Tongue (tissue), 2 donors: ENCODE data around the gene FOXD2. TPM values are rescaled to one million over a fixed set of nuclear protein-coding genes. Genes with fewer than 3 reads are reported as not detected.

Source experiments
- DNase-seq: peaks from one replicate; pipeline ENCODE4 v3.0.0-alpha.2; 2015
- total RNA-seq: library from RNA; depleted of rRNA; stranded (reverse); fragments of >200 nt; gene quantifications from one replicate; pipeline ENCODE4 v1.2.3, GENCODE V29; 2014

FOXD2 gene
- total RNA-seq, 1 donor from 2014 or later: 1.8 TPM

DNA sequence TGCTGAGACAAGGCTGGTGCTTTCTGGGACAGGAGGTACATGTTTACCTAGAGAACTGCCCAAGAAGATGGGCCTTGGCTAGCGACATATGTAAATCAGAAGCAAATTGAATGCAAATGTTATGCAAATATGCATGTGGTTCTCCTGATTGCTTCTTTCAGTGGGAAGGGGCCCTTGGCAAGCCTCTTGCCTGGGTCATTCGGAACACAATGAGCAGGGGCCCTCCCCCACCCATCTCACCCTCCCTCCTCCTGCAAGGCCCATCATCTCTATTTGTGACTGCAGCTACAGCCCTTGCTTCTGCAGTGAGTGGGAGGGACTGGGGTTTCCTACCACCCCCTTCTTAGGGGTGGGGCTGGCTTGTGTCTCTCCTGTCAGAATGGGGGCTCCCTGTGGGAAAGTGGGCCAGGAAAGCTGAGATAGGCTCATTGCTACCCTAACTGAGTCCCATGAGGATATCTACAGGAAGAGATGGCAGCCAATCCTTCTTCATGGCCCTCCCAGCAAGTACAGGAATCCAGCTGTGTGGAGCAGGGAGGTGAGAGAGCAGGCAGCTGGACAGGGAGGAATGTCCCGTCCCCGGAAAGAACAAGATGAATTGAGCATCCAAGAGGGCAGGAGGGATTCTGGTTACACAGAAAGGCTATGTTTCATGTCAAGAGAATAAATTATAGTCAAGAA, 31.0 kb downstream of the FOXD2 start:
- DNase-seq: peak; percentile 56

DNA sequence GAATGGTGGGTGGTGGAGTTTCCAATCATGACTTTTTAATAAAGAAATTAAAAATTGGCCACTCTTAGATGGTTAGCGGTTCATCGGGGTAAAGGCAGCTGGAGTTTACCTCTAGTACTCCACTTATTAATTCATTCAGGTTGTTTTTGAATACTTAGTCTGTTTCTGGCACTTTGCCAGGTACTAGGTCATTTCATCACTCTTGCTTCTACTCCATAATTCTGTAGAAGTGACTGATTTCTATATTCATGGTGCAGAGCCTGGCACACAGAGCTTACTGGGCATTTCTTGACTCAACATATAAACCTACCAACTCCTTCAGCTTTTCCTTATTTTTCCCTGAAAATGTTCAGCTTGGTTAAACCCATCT, 31.5 kb downstream of the FOXD2 start:
- no peak for DNase-seq

DNA sequence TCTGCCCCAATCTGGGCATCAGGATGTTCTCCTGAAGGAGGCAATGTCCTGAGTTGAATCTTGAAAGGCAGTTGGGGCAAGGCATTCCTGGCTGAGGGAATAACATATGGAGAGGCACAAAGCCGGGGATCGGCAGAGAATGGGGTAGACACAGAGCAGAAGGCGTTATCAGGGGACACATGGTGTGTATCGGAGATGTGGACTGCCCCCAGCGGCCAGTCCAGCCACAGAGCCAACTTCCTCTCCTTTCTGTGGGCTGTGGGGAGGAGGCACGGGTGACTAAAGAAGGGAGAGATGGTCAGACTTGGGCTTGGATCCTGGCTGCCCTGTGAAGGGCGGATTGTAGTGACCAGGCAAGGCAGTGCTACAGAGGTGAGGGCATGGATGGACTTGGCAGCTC, 32.1 kb downstream of the FOXD2 start:
- DNase-seq: no peak

DNA sequence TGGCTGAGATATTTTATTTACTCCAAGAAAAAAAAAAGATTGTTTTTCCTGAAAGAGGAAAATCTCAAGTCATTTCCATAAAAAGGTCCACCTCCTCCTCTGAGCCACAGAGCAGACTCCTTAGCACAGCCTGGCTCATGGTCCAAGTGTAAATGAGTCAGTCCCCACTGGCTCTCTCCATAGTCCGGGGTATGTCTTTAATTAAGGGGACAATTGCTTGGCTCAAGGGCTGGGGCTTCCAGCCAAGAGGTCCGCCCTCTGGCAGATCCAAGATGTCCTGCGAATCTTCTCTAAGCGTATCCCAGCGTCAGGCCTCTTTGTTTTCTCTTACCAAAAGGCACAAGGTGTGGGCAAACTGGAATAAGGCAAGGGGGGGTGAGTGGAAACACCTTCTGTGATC, 33.3 kb downstream of the FOXD2 start:
- DNase-seq: peak; percentile 80

DNA sequence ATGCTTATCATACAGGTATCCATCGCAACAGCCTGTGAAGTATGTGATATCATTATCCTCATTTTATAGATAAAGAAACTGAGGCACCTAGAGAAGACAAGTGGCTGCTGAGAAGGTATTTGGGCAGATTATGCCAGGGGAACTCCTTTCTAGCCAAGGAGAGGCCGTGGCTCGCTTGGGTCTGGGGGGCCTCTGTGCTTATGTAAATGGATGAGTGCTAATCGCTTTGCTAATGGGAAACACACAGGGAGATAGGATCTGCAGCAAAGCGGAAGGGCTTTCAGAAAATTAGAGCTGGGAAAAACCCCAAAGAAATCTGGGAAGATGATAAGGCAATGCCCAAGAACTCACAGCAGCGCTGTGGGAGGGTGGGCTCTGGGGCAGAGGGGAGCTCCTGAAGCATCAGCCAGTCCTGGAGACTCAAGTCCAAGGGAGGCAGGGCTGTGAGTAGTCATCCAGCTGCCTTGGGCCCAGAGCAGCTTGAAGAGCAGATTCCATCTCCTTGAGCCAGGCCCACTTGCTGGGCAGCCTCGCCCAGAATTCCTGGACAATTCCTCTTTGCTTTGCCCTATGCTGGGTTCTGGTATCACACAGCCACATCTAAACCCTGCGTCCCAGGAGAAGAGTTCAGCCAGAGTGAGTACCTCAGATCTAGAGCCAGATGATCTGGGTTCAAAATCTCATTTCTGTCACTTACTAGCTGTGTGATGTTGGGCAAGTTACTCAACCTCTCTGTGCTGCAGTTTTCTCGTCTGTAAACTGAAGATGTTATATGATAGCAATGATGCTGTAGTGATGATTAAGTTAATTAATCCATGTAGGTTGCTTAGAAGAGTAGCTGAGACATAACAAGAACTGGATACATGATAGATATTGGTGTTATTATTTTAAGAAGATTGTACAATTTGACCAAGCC, 36.7 kb downstream of the FOXD2 start:
- DNase-seq: no peak

DNA sequence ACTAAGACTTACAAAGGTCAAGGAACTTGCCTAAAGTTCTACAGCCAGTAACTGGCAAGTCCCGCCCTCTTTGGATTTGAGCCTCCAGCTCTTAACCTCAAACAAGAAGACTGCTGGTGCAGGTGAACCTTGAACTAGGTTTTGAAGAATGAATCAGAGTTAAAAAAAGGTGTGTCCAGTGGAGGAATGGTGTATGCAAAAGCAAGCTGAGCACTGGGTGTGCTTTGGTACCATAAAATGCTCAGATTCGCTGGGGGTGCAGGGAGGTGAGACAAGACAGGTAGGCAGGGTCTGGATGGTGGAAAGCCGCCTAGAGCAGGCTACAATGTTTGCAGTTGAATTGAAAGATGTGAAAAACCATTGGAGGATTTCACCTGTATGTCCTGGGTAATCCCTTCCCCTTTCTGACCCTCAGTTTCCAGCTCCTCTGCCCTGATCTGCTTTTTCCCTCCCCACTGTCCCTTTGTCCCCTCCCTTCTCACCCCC, 39.8 kb downstream of the FOXD2 start:
- DNase-seq: no peak

DNA sequence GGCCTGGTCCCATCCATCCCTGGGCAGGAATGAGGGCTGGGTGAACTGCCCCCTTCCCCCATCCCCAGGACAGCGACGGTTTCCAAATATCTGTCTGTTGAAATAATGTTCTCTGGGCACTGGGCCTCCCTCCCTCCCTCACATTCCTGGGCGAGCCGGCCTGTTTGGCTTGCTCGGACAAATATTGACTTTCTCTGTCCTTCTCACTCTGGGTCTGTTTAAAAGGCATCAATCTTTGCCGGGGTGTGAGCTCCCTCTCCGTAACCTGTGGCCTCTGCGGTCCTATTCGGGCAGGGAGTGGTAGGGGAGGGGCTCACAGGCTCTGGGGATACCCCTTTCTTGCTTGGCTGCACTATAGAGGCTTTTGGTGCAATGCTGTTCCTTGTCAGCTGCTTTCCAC, 40.2 kb downstream of the FOXD2 start:
- no peak for DNase-seq

DNA sequence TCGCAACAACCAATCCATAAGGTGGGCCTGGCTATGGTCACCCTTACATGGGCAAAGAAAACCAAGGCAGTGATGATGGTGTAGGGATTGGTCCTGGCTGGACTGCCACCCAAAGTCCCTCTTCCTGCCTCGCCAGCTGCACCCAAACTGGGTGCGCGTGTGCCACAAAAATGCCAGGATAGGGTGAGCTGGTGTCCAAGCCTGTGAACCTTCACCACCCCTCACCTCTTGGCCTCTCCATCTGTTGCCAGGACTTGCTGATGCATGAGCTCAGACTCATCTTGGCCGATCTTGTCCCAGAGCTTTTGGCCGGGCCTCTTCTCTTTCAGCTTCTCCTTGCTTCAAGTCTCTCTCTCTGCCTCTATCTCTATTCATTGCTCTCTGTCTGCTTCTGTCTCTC, 41.8 kb downstream of the FOXD2 start:
- DNase-seq: no peak

DNA sequence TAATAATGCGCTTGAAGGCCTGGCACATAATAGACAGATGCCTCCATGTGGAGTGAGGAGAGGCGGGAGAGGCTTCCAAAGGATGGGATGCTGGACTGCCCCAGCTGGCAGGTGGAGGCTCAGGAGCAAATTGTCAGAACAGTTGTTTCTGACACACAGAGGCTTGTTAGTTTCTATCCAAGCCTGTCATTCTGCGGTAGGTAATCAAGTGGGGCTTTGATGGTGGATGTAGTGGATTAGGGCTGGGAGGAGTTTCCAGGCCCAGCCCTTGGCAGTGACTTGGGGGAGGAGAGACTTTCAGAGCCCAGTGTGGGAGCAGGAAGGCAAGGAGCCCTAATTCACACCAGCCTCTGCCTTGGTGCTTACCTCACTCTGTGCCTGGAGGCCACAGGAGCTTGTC, 44.1 kb downstream of the FOXD2 start:
- DNase-seq: peak; percentile 29

DNA sequence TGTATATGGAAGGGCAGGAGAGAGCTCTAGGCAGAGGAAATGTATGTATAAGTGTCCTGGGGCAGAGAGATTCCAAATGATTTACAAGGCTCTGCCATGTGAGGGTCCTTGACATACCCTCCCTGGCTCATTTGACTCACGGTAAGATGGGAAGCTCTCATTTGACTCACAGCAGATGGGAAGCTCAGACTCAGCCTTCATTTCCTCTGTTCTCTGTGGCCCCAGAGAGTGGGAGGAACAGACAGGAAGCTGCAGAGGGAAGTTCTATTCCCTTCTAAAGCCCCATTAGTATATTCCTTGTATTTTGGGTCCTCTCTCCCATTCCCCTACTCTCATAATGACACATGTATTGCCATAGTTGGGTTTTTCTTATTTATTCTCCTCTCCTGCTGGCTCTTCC, 44.9 kb downstream of the FOXD2 start:
- DNase-seq: no peak

DNA sequence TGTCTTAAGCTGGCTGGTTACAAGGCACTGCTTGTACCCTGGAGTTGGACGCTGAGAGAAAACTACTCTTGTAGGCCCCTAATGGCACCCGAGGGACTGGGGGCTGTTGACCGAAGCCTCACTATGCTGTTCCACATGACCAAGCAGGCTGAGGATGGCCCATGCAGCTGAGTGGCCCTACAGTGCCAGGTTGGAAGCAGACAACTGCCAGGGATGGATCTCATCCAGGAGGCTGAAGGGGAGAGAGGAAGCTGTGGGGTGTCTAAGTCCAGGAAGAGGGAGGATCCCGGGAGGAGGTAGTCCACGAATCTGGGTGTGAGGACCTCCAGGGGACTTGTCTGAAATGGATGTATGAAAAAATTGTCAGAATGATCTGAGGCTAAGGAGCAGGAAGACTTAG, 45.8 kb downstream of the FOXD2 start:
- no peak for DNase-seq

DNA sequence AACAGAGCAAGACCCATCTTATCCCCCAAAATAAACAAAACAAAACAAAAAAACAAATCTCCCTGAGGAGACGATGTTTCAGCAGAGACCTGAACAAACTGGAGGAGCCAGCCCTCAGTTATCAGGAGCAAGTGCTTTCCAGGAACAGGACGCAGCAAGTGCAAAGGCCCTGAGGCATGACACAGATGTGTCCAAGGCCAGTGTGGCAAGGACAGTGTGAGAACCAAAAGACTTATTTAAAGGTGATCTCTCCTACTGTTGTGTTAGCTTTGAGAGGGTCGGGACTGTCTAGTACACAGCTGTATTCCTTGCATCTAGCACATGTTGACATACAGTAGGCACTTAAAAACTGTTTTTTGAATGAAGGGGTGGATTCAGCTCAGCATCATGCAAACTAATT, 48.0 kb downstream of the FOXD2 start:
- DNase-seq: no peak

DNA sequence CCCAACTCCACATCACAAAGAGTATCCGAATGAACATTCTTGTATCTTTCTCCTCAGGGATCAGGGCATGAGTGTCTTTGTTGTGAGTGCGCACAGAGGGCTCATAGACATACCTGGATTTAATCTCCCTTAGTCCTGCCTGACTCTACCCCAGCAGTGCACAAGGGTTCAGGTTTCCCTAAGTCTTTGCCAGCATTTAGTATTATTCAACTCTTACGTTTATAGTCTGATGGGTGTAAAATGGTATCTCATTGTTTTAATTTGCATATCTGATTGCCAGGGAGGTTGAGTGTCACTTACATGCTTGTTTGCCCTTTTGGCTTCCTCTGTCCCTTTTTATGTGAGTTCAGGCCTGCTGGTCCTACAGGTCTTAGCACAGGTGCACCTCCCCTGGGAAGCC, 49.5 kb downstream of the FOXD2 start:
- no peak for DNase-seq

DNA sequence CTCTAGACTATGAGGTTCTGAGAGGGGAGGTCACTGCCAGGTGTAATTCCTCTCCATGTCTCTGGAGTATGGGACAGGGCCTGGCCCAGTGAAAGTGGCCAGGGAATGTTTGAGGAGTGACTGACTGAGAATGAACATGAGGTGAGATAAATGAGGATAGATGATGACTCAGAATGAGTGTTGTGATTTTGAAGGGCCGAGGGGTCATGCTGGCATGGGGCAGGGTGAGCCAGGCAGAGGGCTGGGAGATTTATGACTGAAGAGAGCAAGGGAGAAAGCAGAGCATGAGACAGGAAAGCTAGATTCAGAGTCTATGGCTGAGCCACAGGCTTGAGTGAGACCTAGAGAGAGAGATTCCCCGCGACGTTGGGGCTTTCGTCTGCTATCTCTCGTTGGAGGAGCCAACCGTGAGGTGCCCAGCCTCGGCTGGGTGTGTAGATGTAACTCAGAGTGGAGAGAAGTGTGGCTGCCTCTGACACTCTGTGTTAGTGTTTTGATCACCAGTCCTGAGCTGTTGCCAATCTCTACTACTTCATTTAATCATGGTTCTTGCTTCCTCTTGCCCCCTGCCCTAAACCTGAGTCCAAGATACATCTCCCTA, 50.1 kb downstream of the FOXD2 start:
- DNase-seq: no peak

Other genes starting within 250 kb of the FOXD2 start
- 2.1 TPM for gene PDZK1IP1, start 248.0 kb upstream of the FOXD2 start, total RNA-seq
- 3.6 TPM for gene TAL1, start 205.8 kb upstream of the FOXD2 start, total RNA-seq
- 8.8 TPM for gene STIL, start 123.9 kb upstream of the FOXD2 start, total RNA-seq
- 102 TPM for gene CMPK1, start 104.3 kb upstream of the FOXD2 start, total RNA-seq
- gene FOXE3, start 21.8 kb upstream of the FOXD2 start, total RNA-seq: not detected